KMS-11 (cell line): ENCODE measurements around the gene SORCS2.

Experiments
- H2AFZ ChIP-seq: fragments of 200-600 bp; sonication (generic); 2 replicates; pipeline ENCODE4 v1.6.1; 2016; ENCODE audit warnings: antibody characterized with exemption, mixed run types, low read depth
- H3K27ac ChIP-seq: fragments of 200-600 bp; sonication (generic); 2 replicates; pipeline ENCODE4 v1.6.1; 2016; ENCODE audit warnings: mild to moderate bottlenecking, mixed run types
- H3K27me3 ChIP-seq: fragments of 200-600 bp; sonication (generic); 2 replicates; pipeline ENCODE4 v1.6.1; 2017; ENCODE audit warnings: mild to moderate bottlenecking, low read depth, mixed run types, moderate library complexity; ENCODE audit not compliant: insufficient read depth
- H3K36me3 ChIP-seq: fragments of 200-600 bp; sonication (generic); 2 replicates; pipeline ENCODE4 v1.6.1; 2017; ENCODE audit warnings: mild to moderate bottlenecking, mixed run types; ENCODE audit not compliant: insufficient read depth
- H3K4me1 ChIP-seq: fragments of 200-600 bp; sonication (generic); 2 replicates; pipeline ENCODE4 v1.6.1; 2016; ENCODE audit warnings: mild to moderate bottlenecking, low read depth, mixed run types; ENCODE audit not compliant: poor library complexity, severe bottlenecking
- H3K4me2 ChIP-seq: fragments of 200-600 bp; sonication (generic); 2 replicates; pipeline ENCODE4 v1.7.0; 2016; ENCODE audit warnings: mild to moderate bottlenecking, mixed run types
- H3K4me3 ChIP-seq: fragments of 200-600 bp; sonication (generic); IDR thresholded peaks from 2 replicates; pipeline ENCODE4 v1.6.1; 2017; ENCODE audit warnings: low read depth, low read length, mixed read lengths; ENCODE audit not compliant: insufficient read depth
- H3K79me2 ChIP-seq: fragments of 200-600 bp; sonication (generic); 2 replicates; pipeline ENCODE4 v1.6.1; 2016; ENCODE audit warnings: low read depth, mixed run types; ENCODE audit not compliant: insufficient read depth
- H3K9ac ChIP-seq: fragments of 200-600 bp; sonication (generic); 2 replicates; pipeline ENCODE4 v1.6.1; 2016; ENCODE audit warnings: mild to moderate bottlenecking, mixed run types
- H4K20me1 ChIP-seq: fragments of 200-600 bp; sonication (generic); 2 replicates; pipeline ENCODE4 v1.6.1; 2016; ENCODE audit warnings: mild to moderate bottlenecking, mixed run types; ENCODE audit not compliant: insufficient read depth
- CTCF ChIP-seq: fragments of 200-600 bp; sonication (generic); conservative IDR thresholded peaks from 2 replicates; pipeline ENCODE4 v1.6.1; 2017; ENCODE audit warnings: low read depth, mild to moderate bottlenecking, antibody characterized with exemption, low read length, moderate library complexity, mixed read lengths

Gene SORCS2

DNA sequence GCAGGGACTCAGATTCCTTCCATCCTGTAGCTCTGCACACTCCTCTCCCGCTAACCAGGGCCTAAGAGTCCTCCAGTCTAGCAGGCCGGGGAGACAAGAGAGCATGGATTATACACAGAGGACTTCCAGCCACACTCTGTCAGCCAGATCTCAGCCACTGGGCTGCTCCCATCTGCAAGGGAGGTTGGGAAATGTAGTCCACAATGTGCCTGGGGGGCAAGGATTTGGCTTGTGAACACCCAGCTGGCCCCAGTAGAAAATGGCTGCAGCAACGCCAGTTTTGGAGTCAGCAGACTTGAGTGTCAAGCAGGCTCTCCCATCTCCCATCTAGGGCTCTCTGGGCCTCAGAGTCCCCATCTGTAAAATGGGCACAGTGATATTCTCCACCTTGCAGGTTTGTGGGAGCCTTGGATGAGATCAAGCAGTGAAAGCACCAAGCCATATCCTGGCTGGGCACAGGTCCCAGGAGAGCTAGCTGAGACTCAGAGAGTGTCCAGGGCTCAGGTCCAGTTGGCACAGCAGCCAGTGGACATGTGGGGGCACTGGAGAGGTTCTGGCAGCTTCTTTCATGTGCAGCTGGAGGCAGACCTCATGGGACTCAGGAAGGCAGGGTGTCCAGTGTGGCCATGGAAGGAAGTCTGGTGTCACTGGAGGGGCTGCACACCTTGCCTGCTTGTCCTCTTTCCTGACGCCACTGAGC is 227.8 kb downstream of the SORCS2 start:
- Histone ChIP-seq H3K27me3 (no peaks in the 10 kb centered on the region), H4K20me1 (no peaks in the 10 kb centered on the region), H3K4me3 (no peak overlapping the region), H3K4me2 (no peak overlapping the region), H3K79me2 (no peaks in the 10 kb centered on the region), H3K36me3 (no peaks in the 10 kb centered on the region), H3K4me1 (no peaks in the 10 kb centered on the region), H3K9ac (no peak overlapping the region), H2AFZ (no peak overlapping the region), H3K27ac (no peak overlapping the region)
- TF ChIP-seq CTCF, result no peak

- H4K20me1 ChIP-seq, result no peaks in the 10 kb centered on the region
- no peaks in the 10 kb centered on the region for H3K4me1 ChIP-seq
- no peak for TF ChIP-seq CTCF
These were observed 228.3 kb downstream of the SORCS2 start for GRCh38 chr4:7420661-7421040.

GRCh38 chr4:7421356-7422150 is 229.2 kb downstream of the SORCS2 start:
- H3K79me2 ChIP-seq, result no peaks in the 10 kb centered on the region
- peaks cover 2% of the 10 kb centered on the region; the same call in 1 of the 2 replicates for H3K27me3 ChIP-seq
- no peak overlapping the region for H3K9ac ChIP-seq
- no peaks in the 10 kb centered on the region for H4K20me1 ChIP-seq
- no peak overlapping the region for H3K4me3 ChIP-seq
- no peaks in the 10 kb centered on the region for H3K36me3 ChIP-seq
- no peak overlapping the region for H3K4me2 ChIP-seq
- no peaks in the 10 kb centered on the region for H3K4me1 ChIP-seq
- no peak overlapping the region for H2AFZ ChIP-seq
- no peak overlapping the region for H3K27ac ChIP-seq
- TF ChIP-seq CTCF, result no peak

More at GRCh38 chr4:7420661-7421040, 228.3 kb downstream of the SORCS2 start:
- H3K27ac ChIP-seq, result no peak overlapping the region
- H2AFZ ChIP-seq, result no peak overlapping the region
- H3K4me2 ChIP-seq, result no peak overlapping the region
- no peaks in the 10 kb centered on the region for H3K79me2 ChIP-seq
- no peaks in the 10 kb centered on the region for H3K36me3 ChIP-seq
- H3K9ac ChIP-seq, result no peak overlapping the region
- H3K27me3 ChIP-seq, result no peaks in the 10 kb centered on the region
- no peak overlapping the region for H3K4me3 ChIP-seq

GRCh38 chr4:7422151-7422897 is 230.0 kb downstream of the SORCS2 start:
- Histone ChIP-seq H4K20me1 (no peaks in the 10 kb centered on the region), H3K9ac (no peak overlapping the region), H3K4me2 (no peak overlapping the region)

More at GRCh38 chr4:7422151-7422897, 230.0 kb downstream of the SORCS2 start:
- H3K4me1 ChIP-seq, result no peaks in the 10 kb centered on the region
- no peak overlapping the region for H2AFZ ChIP-seq
- no peak overlapping the region for H3K27ac ChIP-seq
- H3K4me3 ChIP-seq, result no peak overlapping the region
- H3K79me2 ChIP-seq, result no peaks in the 10 kb centered on the region
- H3K27me3 ChIP-seq, result peaks cover 2% of the 10 kb centered on the region; the same call in 1 of the 2 replicates
- no peak for TF ChIP-seq CTCF
- H3K36me3 ChIP-seq, result no peaks in the 10 kb centered on the region
